GM19463 (cell line): ENCODE results near the gene RAP1GAP2.
"Not testable (repeated sequence)": the region's sequence is repeated elsewhere in the genome, so short reads cannot be mapped to it uniquely, and the experiment has no call there.

ENCODE experiments used
- ATAC-seq: cut with Tn5 transposase; IDR thresholded peaks from one replicate; pipeline ENCODE4 v1.9.1; 2021; ENCODE audit warnings: mild to moderate bottlenecking, moderate library complexity; ENCODE audit not compliant: unreplicated experiment

The RAP1GAP2 gene

DNA sequence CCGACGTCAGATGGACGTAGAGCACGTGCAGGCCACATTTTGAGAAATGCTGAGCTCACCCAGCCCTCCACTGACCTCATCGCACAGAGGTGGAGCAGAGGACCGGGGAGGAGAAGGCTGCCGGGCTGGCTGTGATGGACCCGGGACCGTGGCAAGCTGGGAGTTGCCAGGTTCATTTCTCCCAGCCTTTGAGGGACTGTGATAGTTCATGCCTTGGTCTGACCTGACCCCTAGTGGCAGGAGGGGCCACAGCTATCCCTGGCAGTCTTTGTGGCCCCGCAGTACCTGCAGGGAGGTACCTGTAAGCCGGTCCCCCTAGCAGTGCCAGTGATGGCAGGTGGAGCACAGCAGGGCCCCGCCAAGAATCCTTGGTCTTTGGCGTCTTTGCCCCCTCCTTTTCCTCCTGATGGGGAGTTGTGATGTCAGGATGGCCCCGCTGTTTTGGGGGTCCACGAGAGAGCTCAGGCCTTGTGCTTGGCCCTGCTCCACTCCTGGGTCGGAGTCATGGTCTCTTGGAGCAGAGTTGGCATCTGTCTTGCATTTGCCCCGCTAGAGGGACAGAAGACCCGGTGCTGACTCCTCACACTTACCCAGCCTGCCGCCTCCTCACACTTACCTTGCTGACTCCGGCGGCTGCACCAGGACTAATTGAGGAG, 216.8 kb downstream of the RAP1GAP2 start:
- ATAC-seq, result no peak

DNA sequence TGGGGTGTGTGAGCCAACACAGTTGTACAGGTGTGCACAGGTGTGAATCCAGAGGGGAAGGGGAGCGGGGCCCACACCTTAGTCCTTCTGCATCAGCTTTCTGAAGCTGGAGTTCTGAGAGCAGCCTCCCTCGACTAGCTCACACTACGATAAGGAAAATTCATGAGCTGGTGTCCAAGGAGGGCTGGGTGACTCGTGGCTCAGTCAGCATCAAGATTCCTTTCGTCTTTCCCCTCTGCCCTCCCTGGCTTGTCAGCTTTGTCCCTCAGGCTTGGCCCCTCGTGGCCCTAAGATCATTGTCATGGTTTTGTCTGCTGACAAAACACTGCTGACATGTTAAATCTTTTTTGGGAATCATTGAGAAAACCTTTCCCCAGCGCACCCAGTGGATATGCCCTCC, 219.7 kb downstream of the RAP1GAP2 start:
- no peak for ATAC-seq

DNA sequence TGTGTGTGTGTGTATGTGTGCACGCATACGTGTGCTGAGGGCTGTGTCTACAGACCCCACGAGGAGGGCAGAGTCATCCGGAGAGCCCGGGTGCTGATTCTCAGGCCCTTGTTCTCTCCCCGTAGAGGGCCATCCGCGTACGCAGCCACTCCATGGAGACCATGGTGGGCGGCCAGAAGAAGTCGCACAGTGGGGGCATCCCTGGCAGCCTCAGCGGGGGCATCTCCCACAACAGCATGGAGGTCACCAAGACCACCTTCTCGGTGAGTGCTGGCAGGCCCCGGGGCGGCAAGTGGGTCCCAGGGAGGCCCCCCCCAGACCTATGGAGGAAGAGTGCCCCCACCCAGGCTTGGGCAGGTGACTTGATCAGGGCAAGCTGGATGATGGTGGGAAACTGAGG, 221.7 kb downstream of the RAP1GAP2 start:
- ATAC-seq, result no peak

GRCh38 chr17:3019761-3020160, 223.5 kb downstream of the RAP1GAP2 start:
- no peak for ATAC-seq

DNA sequence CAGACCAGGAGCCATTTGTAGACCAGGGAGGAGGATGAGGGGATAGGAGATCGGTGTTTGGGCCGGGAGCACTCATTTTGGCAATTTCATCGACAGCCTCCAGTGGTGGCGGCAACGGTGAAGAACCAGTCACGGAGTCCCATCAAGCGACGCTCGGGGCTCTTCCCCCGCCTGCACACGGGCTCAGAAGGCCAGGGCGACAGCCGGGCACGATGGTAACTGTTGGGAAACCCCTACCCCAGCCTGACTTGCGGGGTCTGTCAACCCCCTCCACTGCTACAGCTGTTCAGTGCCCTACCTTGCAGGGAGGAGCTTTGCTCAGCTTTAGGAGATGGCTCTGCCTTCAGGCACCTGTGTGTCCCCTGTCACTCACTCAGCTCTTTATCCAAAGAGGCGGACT, 224.1 kb downstream of the RAP1GAP2 start:
- ATAC-seq, result no peak

DNA sequence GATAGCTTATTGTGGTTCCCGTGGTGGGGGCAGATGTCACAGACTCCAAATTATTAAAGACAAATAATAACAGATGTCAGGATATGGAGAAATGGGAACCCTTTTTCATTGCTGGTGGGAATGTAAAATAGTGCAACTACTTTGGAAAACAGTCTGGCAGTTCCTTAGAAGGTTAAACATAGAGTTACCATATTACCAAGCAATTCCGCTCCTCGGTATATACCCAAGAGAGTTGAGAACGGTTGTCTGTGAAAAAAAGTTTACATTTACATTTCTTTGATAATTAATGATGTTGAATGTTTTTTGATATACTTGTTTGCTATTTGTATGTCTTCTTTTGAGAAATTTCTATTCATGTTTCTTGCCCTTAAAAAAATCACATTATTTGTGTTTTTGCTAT, 226.0 kb downstream of the RAP1GAP2 start:
- ATAC-seq, result no peak

DNA sequence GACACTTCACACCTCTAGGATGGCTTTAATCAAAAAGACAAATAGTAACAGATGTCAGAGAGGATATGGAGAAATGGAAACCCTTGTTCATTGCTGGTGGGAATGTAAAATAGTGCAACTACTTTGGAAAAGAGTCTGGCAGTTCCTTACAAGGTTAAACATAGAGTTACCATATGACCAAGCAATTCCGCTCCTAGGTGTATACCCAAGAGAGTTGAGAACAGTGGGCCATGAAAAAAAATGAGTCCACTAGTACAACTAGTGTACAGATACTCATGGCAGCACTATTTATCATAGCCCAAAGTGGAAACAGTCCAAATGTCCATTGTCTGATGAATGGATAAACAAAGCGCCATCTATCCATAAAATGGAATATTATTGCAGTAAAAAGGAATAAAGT, 228.1 kb downstream of the RAP1GAP2 start:
- ATAC-seq, result no peak

DNA sequence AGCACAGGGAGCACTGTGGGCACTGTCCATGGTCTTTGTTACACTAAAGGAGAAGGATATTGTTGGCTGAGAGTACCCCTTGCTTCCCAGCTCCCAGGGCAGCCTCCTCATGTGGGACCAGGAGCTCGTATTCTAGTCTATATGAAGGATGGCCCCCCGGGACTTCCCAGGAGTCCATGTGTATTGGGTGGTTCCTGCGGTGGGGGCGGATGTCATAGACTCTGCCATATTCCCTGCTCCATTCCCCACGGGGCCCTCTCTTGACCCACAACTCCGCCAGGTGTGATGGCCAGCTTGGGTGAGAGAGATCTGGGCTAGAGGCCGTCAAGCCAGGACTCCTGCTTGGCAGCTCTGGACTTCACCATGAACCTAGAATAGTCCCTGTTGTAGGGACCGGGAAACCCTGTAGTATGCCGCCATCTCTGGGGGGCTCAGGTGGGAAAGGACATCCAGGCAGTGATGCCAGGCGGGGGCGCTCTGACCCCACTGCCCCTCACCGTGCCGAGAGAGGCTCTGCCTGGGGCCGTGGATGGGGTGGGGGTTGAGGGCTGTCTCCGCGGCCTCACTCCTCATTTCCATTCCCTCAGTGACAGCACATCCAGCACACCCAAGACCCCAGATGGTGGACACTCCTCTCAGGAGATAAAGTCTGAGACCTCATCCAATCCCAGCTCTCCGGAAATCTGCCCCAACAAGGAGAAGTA, 229.3 kb downstream of the RAP1GAP2 start:
- no peak for ATAC-seq

DNA sequence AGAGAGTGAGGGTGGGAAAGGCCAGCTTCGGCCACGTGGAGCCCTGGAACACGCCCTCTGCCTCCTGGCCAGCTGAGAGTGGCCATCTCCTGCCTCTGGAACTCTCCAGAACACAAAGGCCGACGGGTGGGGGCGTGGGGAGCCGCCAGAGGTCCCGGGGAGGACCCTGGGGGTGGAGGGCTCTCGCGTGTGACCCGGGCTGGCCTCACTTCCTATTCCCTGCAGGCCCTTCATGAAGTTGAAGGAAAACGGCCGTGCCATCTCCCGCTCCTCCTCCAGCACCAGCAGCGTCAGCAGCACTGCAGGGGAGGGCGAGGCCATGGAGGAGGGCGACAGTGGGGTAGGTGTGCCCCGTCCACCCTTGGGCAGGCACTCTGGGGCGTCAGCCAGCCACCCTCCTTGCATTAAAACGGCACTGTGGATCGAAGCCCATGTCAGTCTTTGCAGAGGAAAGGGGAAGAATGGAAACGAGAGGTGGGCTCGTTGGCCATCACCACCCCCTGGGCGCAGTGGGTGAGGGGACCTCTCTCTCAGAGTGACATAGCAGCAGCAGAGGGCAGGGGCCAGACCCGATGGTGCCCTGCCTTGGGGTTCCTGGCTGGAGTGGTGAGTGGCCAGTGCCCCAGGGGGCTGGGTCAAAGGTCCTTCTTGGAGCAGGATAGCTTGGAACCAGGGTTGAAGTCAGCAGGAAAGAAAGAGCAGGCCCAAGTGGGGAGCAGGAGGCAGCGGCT, 230.1 kb downstream of the RAP1GAP2 start:
- ATAC-seq, result no peak

GRCh38 chr17:3026856-3027751, 230.9 kb downstream of the RAP1GAP2 start:
- no peak for ATAC-seq

DNA sequence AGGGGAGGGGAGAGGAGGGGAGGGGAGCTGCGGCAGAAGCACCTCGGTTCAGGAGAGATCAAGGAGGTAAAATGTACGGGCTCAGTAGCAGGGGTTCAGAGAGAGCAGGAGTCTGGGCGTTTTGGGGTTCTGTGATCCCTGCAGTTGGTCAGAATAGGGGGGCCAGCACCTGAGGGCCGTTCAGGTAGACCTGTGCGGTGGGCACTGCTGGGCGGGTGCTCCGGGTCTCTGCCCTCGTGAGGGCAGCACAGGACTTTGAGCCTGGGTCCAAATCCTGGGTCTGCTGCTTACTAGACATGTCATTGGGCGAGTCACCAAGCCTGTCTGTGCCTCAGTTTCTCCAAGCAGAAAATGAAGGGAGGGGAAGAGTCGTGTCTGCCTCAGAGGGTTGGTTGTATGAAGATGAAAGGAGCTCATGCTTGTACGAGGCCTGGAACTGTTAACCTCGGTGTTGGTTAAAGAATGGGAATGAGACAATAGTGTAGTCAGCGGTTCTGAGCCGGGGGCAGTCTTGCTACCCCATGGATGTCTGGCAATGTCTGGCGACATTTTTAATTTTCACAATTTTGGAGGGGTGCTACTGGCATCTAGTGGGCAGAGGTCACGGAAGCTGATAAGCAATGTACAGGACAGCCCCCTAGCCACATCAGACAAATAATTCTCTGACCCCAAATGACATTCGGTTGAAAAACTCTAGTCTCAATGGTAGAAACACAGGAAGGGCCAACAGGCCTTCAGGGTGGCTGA, 231.7 kb downstream of the RAP1GAP2 start:
- ATAC-seq, result no peak

- no peak for ATAC-seq
These were observed 233.1 kb downstream of the RAP1GAP2 start for GRCh38 chr17:3029213-3029913.

- no peak for ATAC-seq
These were observed 233.9 kb downstream of the RAP1GAP2 start for GRCh38 chr17:3030096-3030495.

DNA sequence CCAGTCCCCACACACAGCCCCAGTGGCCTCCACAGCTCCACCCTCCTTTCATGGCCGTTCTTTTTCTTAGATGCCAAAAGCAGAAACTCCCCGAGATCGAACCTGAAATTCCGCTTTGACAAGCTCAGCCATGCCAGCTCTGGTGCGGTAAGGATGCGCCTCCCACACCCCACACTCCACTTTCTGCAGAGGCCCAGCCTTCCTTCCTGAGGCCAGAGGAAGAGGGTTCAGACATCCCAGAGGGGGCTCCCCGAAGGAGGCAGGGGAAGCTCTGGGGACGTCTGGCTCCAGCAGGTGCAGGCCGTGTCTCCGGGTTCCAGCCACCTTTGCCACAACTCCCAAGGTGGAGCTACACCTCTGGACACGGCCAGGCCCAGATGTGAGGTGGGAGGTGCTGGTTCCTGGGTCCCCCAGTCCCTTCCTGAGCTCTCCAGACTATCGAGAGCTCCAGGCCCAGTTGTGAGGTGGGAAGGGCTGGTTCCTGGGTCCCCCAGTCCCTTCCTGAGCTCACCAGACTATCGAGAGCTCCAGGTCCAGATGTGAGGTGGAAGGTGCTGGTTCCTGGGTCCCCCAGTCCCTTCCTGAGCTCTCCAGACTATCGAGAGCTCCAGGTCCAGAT, 234.7 kb downstream of the RAP1GAP2 start:
- ATAC-seq, result not testable (repeated sequence)

DNA sequence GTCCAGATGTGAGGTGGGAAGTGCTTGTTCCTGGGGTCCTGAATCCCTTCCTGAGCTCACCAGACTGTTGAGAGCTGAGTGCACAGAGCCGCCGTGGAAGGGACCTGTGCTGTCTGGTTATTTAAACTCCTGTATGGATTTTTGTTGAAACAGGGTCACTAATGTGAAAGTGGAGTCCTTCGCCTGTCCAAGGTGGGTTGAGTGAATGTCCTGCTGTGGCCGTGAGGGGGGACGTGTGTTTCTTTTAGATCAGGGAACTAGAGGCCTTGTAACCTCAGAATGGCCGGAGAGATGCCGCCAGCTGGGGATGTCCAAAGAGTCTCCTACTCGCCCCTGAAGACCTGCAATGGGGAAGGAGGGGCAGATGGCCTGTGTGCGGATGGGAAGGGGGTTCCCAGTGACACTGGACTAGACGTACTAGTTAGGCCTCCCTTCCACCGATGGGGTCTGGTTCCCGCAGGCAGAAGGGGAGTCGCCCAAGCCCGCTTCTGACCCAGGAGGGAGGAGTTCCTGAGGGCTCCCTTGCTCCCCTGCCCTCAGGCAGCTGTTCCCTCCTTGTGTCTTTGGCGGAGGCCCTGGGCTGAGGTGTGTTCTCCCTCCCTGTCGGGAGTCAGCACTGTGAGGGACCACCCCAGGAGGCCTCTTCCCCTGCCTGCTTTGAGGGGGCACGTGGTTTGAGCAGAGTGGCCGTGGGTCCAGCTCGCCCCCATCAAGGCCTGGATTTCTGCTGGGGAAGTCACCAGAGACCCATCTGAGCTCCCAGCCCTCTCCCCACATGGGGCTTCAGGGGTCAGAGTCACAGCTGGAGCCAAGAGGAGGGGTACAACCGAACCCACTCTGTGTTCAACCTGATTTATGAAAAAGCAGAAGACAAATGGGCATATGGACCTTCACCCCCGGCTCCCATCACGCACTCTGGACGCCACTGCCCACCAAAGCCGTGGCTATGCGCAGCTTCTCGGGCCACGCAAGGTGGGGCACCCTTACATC, 236.3 kb downstream of the RAP1GAP2 start:
- ATAC-seq, result no peak

GRCh38 chr17:3033248-3033640, 237.0 kb downstream of the RAP1GAP2 start:
- ATAC-seq, result no peak

DNA sequence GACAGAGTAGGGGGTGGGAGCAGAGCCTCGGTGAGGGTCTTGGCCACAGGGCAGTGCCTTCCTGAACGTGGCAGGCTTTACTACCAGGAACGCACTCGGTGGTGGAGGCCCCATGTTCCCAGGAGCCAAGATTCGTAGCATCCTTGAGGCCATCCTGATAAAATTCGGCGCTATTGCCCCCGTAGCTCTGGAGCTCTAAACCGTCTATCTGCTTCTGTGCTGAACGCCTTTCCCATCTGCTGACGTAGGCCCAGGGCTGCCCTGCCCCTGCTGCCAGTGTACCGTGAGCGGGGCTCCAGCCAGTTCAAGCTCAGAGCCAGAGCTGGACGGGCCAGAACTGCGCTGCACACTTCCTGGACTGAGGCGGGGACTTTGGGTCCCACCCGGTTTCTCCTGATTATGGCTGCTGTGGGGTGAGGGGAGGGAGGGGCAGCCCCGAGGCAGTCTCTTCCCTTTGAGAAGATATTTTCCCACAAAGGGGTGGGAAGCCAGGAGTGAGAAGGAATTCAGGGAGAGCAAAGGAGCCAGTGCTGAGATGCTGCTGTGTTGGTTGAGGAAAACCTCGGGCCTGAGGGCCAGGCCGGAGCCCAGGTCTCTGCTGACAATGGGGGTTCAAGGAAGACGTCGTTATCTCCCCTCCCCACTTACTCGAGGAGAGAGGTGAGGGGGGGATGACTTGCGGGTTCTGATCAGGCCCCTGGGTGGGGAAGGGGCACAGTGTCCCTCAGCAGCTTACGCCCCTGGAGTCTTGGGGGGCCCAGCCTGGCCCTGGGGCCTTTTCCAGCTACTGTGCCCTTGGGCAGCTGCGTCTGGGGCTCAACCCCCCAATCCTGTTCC, 237.7 kb downstream of the RAP1GAP2 start:
- no peak for ATAC-seq
